CD4-positive, alpha-beta T cell treated with Interleukin-17A for 1 hour (primary cell): Measurements from ENCODE around the gene NKIRAS2.

Source experiments
- DNase-seq: peaks from one replicate; pipeline ENCODE4 v3.0.0-alpha.2; 2020

NKIRAS2 gene

DNA sequence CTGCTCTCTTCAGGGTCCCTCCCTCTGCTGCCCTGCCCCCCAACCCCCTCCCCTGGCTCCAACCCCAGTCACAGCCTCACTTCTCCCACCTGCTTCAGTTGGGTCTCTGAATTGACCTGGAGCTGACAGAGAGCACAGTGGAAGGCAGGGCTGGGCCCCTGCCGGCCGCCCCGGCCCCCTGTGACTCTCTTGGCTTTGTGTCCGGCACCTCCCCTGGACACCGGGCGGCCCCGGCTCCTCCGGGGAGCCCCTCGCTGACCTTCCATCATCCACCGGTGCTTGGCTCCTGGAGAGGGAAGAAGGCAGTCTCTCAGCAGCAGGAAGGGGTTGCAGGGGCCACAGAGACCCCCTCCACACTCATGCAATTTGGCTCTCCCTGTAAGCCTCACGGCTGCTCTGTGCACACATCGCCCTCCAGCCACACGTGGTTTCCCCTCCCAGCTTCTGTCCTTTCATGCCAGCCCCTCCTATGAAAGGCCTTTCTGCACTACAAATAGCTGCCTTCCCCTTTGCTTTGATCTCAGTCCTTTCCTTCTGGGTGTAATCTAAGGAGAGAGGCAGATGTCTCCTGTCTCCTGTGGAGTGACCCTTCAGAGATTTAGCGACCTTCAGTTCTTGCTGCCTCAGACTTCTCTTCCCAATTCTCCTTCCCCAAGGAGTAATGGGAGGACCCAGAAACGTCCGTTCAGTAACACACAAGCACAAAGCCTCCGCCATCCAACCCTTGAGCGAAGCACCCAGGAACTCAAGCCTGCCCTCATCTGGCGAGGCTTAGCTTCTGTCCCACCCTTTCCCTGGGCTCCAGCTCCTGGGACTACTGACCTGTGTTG lies 8.3 kb downstream of the NKIRAS2 start:
- DNase-seq, result no peak

DNA sequence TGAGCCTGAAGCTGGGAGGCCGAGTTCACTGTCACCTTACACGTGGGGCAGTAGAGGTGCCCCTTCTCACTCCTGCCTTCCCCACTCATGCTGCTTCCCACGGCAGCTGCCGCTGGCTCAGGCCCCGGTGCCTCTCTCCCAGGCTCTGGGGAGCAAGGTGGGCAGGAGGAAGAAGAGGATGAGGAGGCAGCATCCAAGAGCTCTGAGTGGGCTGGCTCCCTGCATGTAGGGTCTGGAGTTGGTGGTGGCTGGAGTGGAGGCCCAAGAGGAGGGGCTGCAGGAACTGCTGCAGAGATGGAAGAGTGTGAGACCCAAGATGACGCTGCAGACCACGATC lies 8.9 kb downstream of the NKIRAS2 start:
- DNase-seq, result no peak

DNA sequence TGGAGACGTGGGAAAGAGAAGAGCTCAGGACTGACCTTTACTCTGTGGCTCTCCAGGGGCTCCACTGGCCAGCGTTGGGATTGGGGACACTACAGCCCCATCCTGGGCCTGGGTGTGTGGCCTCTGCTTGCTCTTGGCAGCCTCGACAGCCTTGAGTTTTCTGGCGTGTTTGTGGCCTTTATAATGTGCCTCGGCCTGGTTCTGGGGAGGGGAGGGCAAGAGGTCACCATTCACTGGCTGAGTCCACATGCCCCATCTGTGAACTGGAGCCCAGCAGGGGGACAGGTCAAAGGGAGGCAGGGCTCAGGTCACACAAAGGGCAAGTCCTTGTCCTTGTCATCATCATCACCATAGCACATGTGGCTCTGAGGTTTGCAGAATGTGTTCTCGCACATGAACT lies 11.7 kb downstream of the NKIRAS2 start:
- no peak for DNase-seq

DNA sequence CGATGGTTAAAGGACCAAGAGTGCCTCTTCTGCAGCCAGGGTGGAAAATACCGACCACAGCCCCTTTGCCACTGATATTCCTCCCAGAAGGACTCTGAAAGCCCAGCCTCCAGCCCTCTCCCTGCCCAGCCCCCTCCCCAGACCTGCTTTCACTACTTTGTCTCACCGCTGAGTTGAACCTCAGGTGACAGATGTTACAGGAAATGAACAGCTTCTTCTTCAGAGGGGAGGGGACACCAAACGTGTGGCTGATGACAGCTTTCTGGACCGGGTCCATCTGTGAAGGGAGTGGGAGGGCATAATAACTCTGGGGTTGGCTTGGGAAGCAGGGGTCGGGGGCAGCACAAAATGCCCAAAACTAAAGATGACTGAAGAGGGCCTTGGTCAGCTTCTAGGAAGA lies 14.2 kb downstream of the NKIRAS2 start:
- no peak for DNase-seq

DNA sequence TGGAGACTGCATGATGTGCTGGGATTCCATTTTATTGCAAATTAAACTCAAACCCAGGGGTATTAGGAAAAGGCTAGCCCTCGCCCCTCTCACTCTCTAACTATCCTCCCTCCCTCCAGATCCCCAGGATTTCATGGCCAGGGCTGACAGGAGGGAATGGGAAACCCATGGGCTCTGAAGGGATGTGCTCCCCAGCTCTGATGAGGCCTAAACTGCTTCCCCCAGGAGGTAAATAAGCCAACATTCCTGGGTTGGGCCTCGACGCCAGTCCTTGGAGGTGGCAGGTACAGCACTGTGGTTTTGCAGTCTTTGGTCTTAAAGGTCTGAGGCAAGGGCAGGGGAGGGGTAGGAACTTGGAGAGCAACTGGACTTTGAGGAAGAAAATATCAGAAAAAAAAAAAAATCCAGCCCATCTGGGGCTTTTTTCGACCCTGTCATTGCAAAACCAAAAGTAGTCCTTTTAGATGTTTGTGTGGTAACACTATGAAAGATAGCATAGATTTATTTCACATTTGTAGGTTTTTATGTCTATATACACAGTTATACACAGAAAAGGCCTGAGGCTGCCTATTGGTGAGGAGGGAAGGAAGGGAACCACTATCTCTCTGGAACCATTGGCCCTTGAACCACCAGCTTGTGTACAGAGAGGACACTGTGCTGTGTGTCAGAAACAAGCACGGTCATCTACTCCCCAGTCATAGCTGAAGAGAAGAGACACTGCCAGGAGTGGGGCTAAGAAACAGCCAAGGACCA lies 18.5 kb downstream of the NKIRAS2 start:
- DNase-seq, result no peak

DNA sequence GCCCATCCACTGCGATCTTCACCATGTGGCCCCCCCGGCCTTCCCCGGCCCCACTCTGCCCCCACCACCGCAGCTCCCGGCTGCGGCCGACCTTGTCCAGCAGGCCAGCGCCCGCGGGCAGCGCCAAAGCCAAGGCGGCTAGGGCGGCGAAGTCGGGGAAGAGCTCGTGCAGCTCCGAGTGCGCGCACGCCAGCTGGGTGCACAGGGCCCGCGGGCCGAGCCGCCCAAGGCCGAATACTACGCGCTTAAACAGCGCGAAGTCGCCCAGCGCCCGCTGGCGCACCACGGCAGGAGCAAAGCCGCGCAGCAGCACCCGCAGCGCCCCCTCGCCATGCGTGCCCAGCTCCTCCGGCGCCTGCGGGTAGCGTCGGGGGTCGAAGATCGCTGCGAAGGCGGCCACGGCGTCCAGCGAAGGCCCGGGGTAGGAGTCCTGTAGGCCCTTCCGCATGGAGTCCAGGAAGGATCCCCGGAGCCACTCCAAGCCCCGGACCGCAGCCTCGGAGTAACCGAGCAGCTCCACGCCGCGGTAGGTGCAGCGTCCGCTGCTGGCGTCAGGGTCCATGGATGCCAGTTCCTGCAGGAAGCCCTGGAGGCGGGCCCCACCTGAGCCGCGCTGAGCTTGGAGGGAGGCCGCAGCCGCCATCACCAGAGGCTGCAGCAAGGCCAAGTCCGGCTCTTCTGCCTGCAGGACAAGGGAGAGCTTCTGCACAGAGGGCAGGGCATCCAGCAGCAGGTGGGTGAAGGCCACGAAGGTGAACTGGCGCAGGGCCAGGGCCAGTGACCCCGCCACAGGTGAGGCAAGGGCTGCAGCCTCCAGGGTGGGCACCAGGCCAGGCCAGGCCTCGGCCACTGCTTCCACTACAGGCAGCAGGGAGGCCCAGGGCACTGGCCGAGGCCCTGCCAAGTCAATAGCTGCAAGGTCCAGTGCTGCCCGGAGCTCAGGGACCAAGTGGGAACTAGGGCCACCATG lies 20.2 kb downstream of the NKIRAS2 start:
- no peak for DNase-seq

DNA sequence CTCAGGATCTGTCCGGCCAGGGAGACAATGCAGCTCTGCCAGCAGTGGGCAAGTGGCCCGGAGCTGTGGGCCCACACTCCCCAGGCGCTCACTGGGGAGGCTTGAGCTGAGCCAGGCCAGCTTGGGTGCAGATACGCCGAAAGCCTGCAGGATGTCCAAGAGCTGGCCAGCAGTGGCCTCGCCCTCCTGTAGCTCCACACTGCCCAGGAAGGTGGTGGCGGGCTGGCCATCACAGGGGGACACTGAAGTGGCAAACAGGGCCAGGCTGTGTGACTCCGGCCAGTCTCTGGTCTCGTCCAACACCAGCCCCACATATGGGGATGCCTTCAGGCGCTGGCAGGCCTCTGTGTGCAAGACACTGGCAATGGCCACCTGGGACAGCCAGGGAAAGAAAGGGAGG lies 20.9 kb downstream of the NKIRAS2 start:
- no peak for DNase-seq

DNA sequence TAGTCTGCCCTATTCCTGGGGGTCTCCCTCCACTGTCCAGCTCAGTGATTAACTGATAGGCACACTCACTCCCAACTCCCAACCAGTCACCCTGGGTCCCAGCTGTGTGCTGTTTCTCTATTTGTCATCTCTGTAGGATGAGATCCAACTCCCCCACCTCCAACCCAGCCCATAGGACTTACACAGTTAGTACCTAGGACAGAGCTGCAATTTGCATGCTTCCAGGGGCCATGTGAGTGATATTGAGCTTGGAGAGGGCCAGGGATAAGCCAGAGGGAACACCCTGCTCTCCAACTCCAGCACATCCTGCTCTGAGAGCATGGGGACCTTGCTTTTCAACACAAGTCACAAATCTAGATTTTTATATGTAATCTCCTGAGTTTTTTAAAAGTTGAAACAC lies 21.7 kb downstream of the NKIRAS2 start:
- no peak for DNase-seq

DNA sequence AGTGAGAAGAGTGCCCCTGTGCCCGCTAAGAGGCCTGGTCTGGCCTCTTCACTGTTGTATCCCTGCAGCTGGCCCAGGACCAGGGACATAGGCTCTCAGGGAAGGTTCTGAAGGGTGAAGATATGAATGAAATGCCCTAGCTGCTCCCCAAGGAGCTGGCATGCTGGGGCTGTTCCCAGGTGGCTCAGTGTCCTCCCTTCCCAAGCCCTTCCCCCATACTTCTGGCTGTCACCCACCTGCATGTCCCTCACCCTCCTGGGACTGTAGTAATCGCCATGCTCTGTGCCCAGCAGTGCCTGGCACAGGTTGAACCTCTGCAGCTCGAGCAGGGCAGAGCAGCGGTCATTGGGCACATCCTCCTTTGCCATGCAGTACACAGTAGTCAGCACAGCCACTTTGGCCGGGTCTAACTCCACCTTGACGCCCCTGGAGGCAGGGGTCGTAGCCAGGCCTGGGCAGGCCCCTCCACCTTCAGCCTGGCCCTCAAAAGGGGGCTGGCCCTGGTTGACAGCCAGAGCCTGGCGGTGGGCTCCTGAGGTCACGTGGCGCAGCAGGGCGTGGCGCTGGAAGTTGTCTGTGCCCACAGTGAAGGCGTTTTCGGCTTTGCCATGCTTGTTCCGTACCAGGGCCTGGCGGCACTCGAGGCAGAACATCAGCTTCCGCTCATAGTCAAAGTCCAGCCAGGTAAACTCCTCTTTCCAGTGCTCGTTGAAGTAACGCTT lies 22.9 kb downstream of the NKIRAS2 start:
- DNase-seq, result no peak

DNA sequence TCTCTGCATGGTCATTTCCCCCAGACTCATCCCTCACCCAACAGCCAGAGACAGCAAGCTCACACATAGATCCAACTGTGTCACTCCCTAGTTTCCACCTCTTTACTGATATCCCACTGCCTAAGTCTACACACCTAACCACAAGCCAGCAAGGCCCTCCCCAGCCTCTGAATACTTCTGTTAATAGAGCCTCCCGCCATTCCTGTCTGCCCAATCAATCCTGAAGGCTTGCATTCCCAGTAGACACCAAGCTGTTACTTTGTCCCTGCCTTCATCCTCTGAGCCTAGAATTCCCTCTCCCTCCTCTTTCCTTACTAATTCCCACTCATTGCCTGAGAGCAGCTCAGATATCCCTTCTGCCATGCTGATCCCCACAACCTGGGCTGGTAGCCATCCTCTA lies 25.8 kb downstream of the NKIRAS2 start:
- no peak for DNase-seq

DNA sequence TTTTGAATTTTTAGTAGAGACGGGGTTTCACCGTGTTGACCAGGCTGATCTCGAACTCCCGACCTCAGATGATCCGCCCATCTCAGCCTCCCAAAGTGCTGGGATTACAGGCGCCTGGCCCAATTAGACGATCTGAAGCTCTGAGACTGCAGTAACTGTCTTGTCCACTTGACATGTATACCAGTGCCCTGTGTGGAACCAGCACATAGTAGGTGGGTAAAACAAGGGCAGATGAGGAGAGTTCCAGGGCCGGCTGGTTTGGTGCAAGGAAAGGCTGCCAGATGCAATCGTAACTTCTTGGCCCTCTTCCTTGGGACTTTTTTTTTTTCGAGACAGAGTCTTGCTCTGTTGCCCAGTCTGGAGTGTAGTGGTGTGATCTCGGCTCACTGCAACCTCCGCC lies 27.5 kb downstream of the NKIRAS2 start:
- no peak for DNase-seq

DNA sequence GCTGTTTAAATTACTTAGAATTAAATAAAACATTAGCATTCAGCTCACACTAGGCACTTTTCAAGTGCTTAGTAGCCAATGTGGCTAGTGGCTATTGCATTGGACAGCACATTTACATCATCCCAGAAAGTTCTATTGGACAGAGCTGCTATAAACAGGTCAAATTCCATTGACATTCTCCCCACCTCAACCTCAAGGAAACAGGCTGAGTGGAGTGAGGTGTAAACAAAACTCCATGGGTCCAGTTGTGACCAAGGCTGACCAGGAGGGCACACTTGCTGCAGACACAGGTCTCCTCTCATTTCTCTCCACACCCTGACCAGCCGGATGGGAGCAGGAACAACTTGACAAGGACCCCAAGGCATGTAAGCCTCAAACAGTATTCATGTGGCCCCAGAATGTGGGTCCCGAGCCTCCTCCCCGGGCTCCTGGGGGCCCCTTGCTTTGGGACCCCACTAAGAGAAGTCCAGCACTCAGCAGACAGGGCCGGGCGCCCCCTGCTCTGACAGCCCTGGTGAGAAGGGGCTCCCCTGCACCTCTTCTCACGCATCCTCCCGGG lies 30.0 kb downstream of the NKIRAS2 start:
- no peak for DNase-seq

DNA sequence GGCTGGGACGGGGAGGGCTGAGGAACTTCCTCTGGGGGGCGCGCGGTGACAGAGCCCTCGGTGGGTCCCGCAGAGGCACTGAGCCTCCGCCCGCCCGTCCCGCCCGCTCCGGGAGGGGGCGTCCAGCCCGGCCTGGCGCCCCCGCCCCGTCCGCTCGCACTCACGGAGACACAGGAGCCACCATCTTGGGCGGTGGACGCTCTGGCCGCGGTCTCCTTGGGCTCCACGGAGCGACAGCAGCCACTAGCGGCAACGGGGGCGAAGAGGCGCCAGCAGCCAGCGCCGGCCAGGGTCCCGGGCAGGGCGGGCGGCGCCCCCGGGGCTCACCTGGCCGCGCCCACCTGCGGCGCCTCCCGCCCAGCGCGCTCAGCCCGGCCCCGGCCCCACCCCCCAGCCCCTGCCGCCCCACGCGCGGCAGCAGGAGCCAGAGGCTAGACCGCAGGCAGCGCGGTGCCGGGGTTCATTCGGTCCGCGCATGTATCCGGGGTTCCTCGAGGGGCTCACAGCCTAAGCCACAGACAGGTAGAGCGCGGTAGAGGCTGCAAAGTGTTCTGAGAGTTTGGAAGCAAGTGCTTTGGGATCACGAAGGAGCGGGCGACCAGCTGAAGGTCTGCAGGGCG lies 30.6 kb downstream of the NKIRAS2 start, which contains the start of gene C17orf113:
Gene C17orf113 (minus strand): TSS at position 209 of the 620 bp plus-strand sequence. CDS start 7,225 bp downstream, outside the sequence.
- peak; percentile 49 for DNase-seq

DNA sequence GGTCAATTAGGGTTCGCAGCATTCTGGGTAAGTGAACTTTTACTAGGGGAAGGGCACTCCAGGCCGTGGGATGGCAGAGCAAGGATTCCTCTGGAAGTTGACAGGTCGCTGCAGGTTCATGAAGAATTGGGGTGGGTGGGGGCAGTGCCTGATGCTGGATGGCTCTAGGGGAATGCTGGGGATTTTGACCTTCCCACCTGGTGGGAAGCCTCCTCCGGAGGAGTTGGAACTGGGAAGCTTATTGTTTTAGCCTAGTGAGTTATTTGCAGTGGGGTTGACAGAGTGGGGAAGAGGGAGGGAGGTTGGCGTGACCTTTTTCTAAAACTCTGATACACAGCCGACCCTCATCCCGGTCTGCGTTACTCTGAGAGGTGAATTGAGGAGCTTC lies 31.1 kb downstream of the NKIRAS2 start:
- DNase-seq, result no peak

DNA sequence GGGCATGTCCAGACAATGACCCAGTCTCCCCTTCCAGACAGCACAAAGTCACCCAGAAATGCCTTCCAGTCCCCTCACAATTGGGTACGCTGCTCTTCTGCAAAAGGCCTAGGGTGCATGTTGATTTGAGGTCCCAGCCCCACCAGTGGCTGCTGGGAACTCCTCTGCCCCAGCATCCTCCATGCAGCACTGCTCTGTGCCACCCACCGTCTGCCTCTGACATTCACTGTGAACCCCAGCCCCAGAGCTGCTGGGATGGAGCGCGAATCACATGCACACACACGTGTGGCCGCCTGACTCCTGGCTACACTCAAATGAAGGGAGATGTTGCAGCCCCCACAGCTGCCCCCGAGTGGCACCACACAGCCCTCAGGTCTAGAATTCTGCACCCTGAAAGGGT lies 31.8 kb downstream of the NKIRAS2 start:
- no peak for DNase-seq

DNA sequence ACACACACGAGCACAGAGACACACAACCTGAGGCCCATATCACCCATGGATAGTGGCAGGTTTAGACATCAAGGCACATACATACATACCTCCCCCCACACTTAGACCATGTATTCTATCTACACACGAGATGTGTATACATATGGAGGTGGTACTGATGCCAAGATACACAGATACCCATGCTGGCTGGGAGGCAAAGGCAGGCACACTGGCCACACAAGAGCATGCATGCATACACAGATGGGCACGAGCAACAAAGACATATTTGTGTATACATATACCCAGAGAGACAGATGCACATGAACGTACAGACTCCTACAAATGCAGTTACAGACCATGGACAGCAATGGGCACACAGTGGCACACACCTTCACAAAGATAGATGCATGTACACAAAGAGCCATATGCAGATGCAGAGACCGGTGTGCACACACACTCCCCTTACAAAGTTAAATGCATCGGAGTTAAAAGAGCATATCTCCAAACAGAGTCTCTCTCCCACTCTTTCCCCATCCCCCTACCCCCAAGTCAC lies 32.5 kb downstream of the NKIRAS2 start:
- no peak for DNase-seq

DNA sequence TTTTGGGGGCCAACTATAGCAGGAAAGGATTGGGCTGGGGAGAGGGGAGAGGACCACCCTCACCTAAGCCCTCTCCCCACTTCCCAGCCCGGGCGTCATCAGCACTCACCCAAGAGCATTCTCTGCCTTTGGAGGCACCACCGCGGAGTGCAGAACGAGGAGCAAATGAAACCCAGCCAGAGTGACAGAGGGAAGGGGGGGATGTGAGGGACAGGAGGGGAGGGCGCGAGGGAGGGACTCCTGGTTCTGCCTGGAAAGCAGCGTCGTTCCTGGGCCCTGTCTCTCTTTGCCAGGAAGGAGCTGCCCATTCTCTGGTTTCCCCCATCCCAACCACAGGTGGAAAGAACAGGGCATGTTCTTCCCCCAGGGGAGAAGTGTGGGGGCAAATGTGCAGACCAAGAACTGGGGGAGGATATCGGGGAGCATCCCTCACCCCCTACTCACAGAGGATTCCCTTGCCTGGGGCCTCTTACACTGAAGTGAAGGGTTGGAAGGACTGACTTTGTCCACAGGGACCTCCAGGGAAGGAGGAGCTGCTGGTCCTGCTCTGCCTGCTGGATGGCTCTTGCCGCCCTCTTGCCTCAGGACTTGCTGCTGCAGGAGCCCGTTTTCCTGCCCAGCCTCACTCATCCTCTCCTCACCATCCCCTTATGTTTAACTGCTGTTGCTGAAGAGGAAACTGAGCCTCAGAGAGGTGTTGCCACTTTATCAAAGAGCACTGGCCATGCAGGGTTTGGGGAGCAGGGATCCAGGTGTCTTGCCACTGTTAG lies 34.0 kb downstream of the NKIRAS2 start:
- no peak for DNase-seq

DNA sequence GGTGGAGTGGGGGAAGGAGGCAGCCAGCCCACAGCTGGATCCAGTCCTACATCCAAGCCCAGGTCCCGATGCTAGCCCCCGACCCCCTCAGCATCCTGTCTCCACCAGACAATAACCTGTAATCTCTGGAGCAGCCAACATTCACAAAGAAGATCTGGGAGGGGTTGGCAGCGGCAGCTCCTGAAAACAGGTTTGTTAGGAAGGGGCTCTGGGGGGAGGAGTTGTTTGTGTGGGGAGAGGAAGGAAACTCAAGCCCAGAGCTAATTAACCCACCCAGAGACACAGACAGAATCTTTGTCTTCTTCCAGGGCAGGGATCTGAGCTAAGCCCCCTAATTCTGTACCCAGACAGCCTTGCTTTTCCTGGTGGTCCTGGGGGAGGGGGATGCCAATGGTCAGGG lies 35.1 kb downstream of the NKIRAS2 start:
- DNase-seq, result no peak

DNA sequence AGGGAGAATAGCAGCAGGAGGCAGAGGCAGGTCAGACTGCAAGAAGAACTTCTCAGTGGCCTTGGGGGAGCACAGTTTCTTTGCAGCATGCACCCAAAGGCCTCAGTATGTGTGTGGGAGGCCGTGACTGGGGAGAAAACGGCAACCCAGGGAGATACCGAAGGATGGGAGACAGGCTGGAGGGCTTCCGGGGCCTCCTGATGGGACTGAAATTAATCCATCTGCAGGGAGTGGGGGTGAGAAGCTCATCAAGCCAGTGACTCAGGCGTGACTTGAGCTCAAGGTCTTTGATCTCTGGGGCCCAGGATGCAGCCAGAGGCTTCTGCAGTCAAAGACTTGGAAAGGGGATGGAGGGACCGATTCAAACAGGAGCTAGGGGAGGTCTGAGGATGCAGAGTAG lies 35.6 kb downstream of the NKIRAS2 start:
- no peak for DNase-seq

DNA sequence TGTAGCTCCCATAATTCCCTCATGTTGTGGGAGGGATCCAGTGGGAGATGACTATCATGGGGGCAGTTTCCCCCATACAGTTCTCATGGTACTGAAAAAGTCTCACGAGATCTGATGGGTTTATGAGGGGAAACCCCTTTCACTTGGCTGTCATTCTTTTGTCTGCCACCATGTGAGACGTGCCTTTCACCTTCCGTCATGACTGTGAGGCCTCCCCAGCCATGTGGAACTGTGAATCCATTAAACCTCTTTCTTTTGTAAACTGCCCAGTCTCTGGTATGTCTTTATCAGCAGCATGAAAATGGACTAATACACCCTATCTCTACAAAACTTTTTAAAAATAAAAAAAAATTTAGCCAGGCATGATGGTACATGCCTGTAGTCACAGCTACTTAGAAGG lies 36.7 kb downstream of the NKIRAS2 start:
- DNase-seq, result no peak

DNA sequence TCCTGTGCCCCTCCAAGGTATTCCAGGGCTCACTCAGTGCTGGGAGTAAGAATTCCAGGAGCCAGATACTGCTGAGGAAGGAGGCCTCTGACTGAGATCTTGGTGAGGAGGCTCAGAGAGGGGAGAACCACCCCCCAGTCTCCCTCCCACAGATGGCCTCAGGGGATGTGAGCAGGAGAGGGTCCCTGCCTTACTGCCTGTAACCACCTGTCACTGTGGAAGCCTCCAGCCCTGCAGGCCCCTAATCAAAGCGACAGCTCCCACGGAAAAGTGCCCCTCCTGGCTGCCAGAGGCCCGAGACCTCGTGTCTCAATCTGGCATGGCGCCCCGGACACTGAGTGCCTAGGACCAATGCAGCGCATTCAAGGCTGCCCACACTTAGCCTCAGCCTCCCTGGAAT lies 38.2 kb downstream of the NKIRAS2 start:
- DNase-seq, result no peak
